ENCODE data around the gene EXOC6B.
A peak's percentile ranks its signal among the peaks of the same experiment; 100 is the strongest.
"Not testable (repeated sequence)": the region's sequence is repeated elsewhere in the genome, so short reads cannot be mapped to it uniquely, and the experiment has no call there.

The EXOC6B gene

GRCh38 chr2:72665448-72665847, 160.4 kb downstream of the EXOC6B start:
- no peak overlapping the region for H3K4me3 ChIP-seq (ENCODE audit: low read length)
- H3K36me3 ChIP-seq (ENCODE audit: control insufficient read depth, low read depth, low read length), result no peaks in the 10 kb centered on the region
- H3K27ac ChIP-seq (ENCODE audit: low read length), result no peak overlapping the region
- no peaks in the 10 kb centered on the region for H3K4me1 ChIP-seq (ENCODE audit: control insufficient read depth, low read depth, low read length)
- H3K9ac ChIP-seq (ENCODE audit: low read length), result no peak overlapping the region
- H3K9me3 ChIP-seq (ENCODE audit: control insufficient read depth, low read depth, low read length), result no peaks in the 10 kb centered on the region
- H3K27me3 ChIP-seq (ENCODE audit: control insufficient read depth, insufficient read depth, low read length), result no peaks in the 10 kb centered on the region

- Histone ChIP-seq H3K4me1 (ENCODE audit: control insufficient read depth, low read depth, low read length) (no peaks in the 10 kb centered on the region), H3K9ac (ENCODE audit: low read length) (no peak overlapping the region), H3K27me3 (ENCODE audit: control insufficient read depth, insufficient read depth, low read length) (no peaks in the 10 kb centered on the region), H3K4me3 (ENCODE audit: low read length) (no peak overlapping the region), H3K27ac (ENCODE audit: low read length) (no peak overlapping the region), H3K9me3 (ENCODE audit: control insufficient read depth, low read depth, low read length) (no peaks in the 10 kb centered on the region), H3K36me3 (ENCODE audit: control insufficient read depth, low read depth, low read length) (no peaks in the 10 kb centered on the region)
Measured at GRCh38 chr2:72661985-72662384, 163.8 kb downstream of the EXOC6B start.

- no peaks in the 10 kb centered on the region for H3K4me1 ChIP-seq (ENCODE audit: control insufficient read depth, low read depth, low read length)
- no peaks in the 10 kb centered on the region for H3K9me3 ChIP-seq (ENCODE audit: control insufficient read depth, low read depth, low read length)
- no peaks in the 10 kb centered on the region for H3K36me3 ChIP-seq (ENCODE audit: control insufficient read depth, low read depth, low read length)
- H3K27me3 ChIP-seq (ENCODE audit: control insufficient read depth, insufficient read depth, low read length), result no peaks in the 10 kb centered on the region
- no peak overlapping the region for H3K4me3 ChIP-seq (ENCODE audit: low read length)
- H3K27ac ChIP-seq (ENCODE audit: low read length), result no peak overlapping the region
- no peak overlapping the region for H3K9ac ChIP-seq (ENCODE audit: low read length)
Measured at GRCh38 chr2:72649810-72650209, 176.0 kb downstream of the EXOC6B start.

DNA sequence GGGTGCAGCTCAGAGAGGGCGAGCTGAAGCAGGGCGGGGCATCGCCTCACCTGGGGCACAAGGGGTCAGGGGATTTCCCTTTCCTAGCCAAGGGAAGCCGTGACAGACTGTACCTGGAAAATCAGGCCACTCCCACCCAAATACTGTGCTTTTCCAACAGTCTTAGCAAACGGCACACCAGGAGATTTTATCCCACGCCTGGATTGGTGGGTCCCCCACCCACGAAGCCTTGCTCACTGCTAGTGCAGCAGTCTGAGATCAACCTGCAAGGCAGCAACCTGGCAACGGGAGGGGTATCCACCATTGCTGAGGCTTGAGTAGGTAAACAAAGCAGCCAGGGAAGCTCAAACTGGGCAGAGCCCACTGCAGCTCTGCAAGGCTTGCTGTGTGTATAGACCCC, 184.6 kb downstream of the EXOC6B start:
- H3K27me3 ChIP-seq (ENCODE audit: control insufficient read depth, insufficient read depth, low read length); H3K9ac ChIP-seq (ENCODE audit: low read length); H3K27ac ChIP-seq (ENCODE audit: low read length); H3K36me3 ChIP-seq (ENCODE audit: control insufficient read depth, low read depth, low read length); H3K9me3 ChIP-seq (ENCODE audit: control insufficient read depth, low read depth, low read length); H3K4me3 ChIP-seq (ENCODE audit: low read length): not testable (repeated sequence)
- peaks cover 11% of the 10 kb centered on the region for H3K4me1 ChIP-seq (ENCODE audit: control insufficient read depth, low read depth, low read length)

DNA sequence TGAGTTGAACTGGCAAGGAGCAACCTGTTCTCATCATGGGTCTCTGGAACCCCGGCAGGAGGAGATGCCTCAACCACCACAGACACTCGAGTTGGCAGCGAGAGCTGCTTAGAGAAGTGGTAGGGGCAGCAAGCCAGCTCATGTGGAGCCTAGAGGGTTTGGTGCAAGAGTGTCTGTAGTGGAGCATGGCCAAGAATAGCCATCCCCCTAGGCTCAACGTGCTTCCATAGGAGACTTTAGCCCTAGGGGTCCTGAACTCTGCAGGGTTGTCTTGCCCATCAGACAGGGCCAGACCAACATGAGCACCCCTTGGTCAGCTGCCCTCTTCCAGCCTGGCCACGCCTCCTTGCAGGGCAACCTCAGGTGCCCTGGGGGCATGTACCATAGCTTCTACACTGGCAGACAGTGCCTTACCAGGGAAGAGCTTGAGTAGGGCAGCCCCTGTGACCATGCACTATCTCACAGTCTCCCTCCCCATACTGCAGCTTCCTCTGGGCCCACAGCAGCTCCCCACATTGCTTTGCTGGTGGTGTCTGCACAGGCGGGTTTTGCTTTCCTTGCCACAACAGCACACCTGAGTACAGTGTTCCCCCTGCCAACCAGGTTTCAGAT, 187.1 kb downstream of the EXOC6B start:
- no peaks in the 10 kb centered on the region for H3K27me3 ChIP-seq (ENCODE audit: control insufficient read depth, insufficient read depth, low read length)
- no peak overlapping the region for H3K9ac ChIP-seq (ENCODE audit: low read length)
- no peak overlapping the region for H3K4me3 ChIP-seq (ENCODE audit: low read length)
- H3K4me1 ChIP-seq (ENCODE audit: control insufficient read depth, low read depth, low read length), result peaks cover 11% of the 10 kb centered on the region
- no peaks in the 10 kb centered on the region for H3K36me3 ChIP-seq (ENCODE audit: control insufficient read depth, low read depth, low read length)
- H3K27ac ChIP-seq (ENCODE audit: low read length), result no peak overlapping the region
- peaks cover 7% of the 10 kb centered on the region for H3K9me3 ChIP-seq (ENCODE audit: control insufficient read depth, low read depth, low read length)

DNA sequence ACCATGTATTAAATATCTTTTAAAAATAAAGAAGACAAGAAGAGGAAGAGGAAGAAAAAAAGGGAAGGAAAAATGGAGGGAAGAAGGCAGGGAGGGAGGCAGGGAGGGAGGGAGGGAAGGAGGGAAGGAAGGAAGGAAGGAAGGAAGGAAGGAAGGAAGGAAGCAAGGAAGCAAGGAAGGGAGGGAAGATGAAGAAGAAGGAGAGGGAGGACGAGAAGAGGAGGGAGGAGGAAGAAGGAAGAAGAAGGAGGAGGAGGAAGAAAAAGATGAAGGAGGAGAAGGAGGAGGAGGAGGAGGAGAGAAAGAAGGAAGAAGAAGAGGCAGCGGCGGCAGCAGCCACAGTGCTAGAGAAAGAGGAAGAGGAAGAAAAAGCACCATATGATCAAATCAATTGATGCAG, 189.6 kb downstream of the EXOC6B start:
- peaks cover 11% of the 10 kb centered on the region for H3K4me1 ChIP-seq (ENCODE audit: control insufficient read depth, low read depth, low read length)
- H3K4me3 ChIP-seq (ENCODE audit: low read length), result no peak overlapping the region
- no peak overlapping the region for H3K27ac ChIP-seq (ENCODE audit: low read length)
- H3K9ac ChIP-seq (ENCODE audit: low read length), result no peak overlapping the region
- no peaks in the 10 kb centered on the region for H3K36me3 ChIP-seq (ENCODE audit: control insufficient read depth, low read depth, low read length)
- no peaks in the 10 kb centered on the region for H3K27me3 ChIP-seq (ENCODE audit: control insufficient read depth, insufficient read depth, low read length)
- H3K9me3 ChIP-seq (ENCODE audit: control insufficient read depth, low read depth, low read length), result peaks cover under 1% of the 10 kb centered on the region

DNA sequence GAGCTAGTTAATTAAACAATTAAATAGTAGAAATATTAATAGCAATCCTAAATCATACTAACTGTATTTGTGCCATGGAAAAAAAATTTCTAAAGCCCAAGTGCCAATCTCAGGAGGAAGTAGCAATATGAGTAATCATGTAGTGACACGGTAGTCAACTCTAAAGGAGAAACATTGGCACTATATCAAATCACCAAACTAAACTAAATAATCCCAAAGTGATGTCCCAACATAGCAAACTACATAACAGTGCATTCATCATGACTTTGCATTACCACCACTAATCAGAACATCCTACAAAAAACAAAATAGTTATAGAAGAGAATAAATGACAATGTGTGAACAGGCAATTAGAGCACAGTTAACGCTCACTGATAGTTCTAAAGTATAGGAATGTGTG, 195.1 kb downstream of the EXOC6B start:
- Histone ChIP-seq H3K27me3 (ENCODE audit: control insufficient read depth, insufficient read depth, low read length) (no peaks in the 10 kb centered on the region), H3K36me3 (ENCODE audit: control insufficient read depth, low read depth, low read length) (no peaks in the 10 kb centered on the region), H3K4me1 (ENCODE audit: control insufficient read depth, low read depth, low read length) (peaks cover 3% of the 10 kb centered on the region), H3K9ac (ENCODE audit: low read length) (no peak overlapping the region), H3K9me3 (ENCODE audit: control insufficient read depth, low read depth, low read length) (no peaks in the 10 kb centered on the region), H3K27ac (ENCODE audit: low read length) (no peak overlapping the region), H3K4me3 (ENCODE audit: low read length) (no peak overlapping the region)

GRCh38 chr2:72629062-72629461, 196.8 kb downstream of the EXOC6B start:
- no peak overlapping the region for H3K9ac ChIP-seq (ENCODE audit: low read length)
- H3K27ac ChIP-seq (ENCODE audit: low read length), result no peak overlapping the region
- no peak overlapping the region for H3K4me3 ChIP-seq (ENCODE audit: low read length)
- H3K36me3 ChIP-seq (ENCODE audit: control insufficient read depth, low read depth, low read length), result no peaks in the 10 kb centered on the region
- no peaks in the 10 kb centered on the region for H3K9me3 ChIP-seq (ENCODE audit: control insufficient read depth, low read depth, low read length)
- H3K27me3 ChIP-seq (ENCODE audit: control insufficient read depth, insufficient read depth, low read length), result no peaks in the 10 kb centered on the region
- peaks cover 3% of the 10 kb centered on the region for H3K4me1 ChIP-seq (ENCODE audit: control insufficient read depth, low read depth, low read length)

GRCh38 chr2:72627083-72627482, 198.8 kb downstream of the EXOC6B start:
- Histone ChIP-seq H3K4me1 (ENCODE audit: control insufficient read depth, low read depth, low read length) (peaks cover 3% of the 10 kb centered on the region), H3K9ac (ENCODE audit: low read length) (no peak overlapping the region), H3K9me3 (ENCODE audit: control insufficient read depth, low read depth, low read length) (no peaks in the 10 kb centered on the region), H3K27me3 (ENCODE audit: control insufficient read depth, insufficient read depth, low read length) (no peaks in the 10 kb centered on the region), H3K27ac (ENCODE audit: low read length) (peak overlapping the region; percentile 16), H3K4me3 (ENCODE audit: low read length) (no peak overlapping the region), H3K36me3 (ENCODE audit: control insufficient read depth, low read depth, low read length) (no peaks in the 10 kb centered on the region)

DNA sequence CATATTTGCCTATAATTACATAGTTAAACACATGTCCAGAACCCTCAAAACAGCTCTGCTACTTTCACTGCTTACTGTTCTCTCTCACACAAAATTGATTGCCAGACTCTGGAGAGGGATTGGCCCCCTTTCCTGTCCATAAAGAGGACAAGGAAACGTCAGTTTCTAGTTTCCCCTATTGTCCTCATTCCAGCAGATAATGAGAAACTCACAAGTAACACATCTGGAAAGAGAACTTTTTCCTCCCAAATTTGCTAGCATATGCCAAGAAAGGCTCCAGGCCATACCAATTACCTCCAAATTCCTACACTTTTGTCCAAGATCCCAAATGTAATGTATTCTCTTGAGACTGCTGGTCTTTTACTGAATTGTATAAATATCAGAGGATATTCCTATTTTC, 200.5 kb downstream of the EXOC6B start:
- no peaks in the 10 kb centered on the region for H3K9me3 ChIP-seq (ENCODE audit: control insufficient read depth, low read depth, low read length)
- H3K27ac ChIP-seq (ENCODE audit: low read length), result no peak overlapping the region
- H3K27me3 ChIP-seq (ENCODE audit: control insufficient read depth, insufficient read depth, low read length), result no peaks in the 10 kb centered on the region
- no peak overlapping the region for H3K9ac ChIP-seq (ENCODE audit: low read length)
- H3K36me3 ChIP-seq (ENCODE audit: control insufficient read depth, low read depth, low read length), result no peaks in the 10 kb centered on the region
- H3K4me1 ChIP-seq (ENCODE audit: control insufficient read depth, low read depth, low read length), result peaks cover 3% of the 10 kb centered on the region
- no peak overlapping the region for H3K4me3 ChIP-seq (ENCODE audit: low read length)

- Histone ChIP-seq H3K9ac (ENCODE audit: low read length) (no peak overlapping the region), H3K27me3 (ENCODE audit: control insufficient read depth, insufficient read depth, low read length) (no peaks in the 10 kb centered on the region), H3K36me3 (ENCODE audit: control insufficient read depth, low read depth, low read length) (no peaks in the 10 kb centered on the region), H3K27ac (ENCODE audit: low read length) (no peak overlapping the region), H3K4me1 (ENCODE audit: control insufficient read depth, low read depth, low read length) (peaks cover 8% of the 10 kb centered on the region), H3K4me3 (ENCODE audit: low read length) (no peak overlapping the region), H3K9me3 (ENCODE audit: control insufficient read depth, low read depth, low read length) (no peaks in the 10 kb centered on the region)
Measured at GRCh38 chr2:72623481-72623880, 202.4 kb downstream of the EXOC6B start.

DNA sequence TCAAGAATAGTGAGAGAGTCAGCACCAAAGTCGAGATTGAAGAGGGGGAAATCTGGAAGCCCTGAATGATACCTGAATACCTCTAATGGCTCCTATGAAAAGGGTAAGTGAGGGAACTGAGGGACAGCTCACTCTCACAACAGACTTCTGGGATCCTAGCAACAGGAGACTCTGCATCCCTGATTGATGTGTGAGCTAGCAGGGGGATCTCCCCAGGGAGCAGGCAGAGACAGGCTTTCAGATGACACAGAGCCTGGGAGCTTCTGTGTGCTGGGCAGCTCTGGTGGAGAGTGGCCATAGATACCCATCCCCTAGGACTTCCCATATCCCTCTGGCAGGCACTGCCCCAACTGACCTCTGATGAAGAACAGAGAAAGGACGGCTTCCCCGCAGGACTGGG, 206.2 kb downstream of the EXOC6B start:
- no peak overlapping the region for H3K4me3 ChIP-seq (ENCODE audit: low read length)
- H3K9me3 ChIP-seq (ENCODE audit: control insufficient read depth, low read depth, low read length), result no peaks in the 10 kb centered on the region
- no peak overlapping the region for H3K27ac ChIP-seq (ENCODE audit: low read length)
- no peaks in the 10 kb centered on the region for H3K27me3 ChIP-seq (ENCODE audit: control insufficient read depth, insufficient read depth, low read length)
- H3K9ac ChIP-seq (ENCODE audit: low read length), result no peak overlapping the region
- peaks cover 5% of the 10 kb centered on the region for H3K4me1 ChIP-seq (ENCODE audit: control insufficient read depth, low read depth, low read length)
- H3K36me3 ChIP-seq (ENCODE audit: control insufficient read depth, low read depth, low read length), result no peaks in the 10 kb centered on the region
